ENCODE data around the gene P2RX7.

The P2RX7 gene

GRCh38 chr12:121137512-121137911 lies 4.8 kb downstream of the P2RX7 start:
- H3F3A ChIP-seq (ENCODE audit: insufficient read depth, low read length), result no peaks in the 10 kb centered on the region
- no peak overlapping the region for H3K4me2 ChIP-seq (ENCODE audit: low read length)
- no peaks in the 10 kb centered on the region for H3K9me2 ChIP-seq (ENCODE audit: low read depth, low read length)
- no peak overlapping the region for H2AFZ ChIP-seq (ENCODE audit: low read length)
- no peak overlapping the region for H3K9ac ChIP-seq (ENCODE audit: low read length)
- no peak overlapping the region for H3K27ac ChIP-seq (ENCODE audit: low read depth, low read length, poor library complexity, severe bottlenecking)
- no peaks in the 10 kb centered on the region for H3K79me2 ChIP-seq (ENCODE audit: insufficient read depth, low read length)
- no peaks in the 10 kb centered on the region; the same call in 1 of the 2 replicates for H3K36me3 ChIP-seq (ENCODE audit: insufficient read depth, low read length)
- TF ChIP-seq, protein P1, sequence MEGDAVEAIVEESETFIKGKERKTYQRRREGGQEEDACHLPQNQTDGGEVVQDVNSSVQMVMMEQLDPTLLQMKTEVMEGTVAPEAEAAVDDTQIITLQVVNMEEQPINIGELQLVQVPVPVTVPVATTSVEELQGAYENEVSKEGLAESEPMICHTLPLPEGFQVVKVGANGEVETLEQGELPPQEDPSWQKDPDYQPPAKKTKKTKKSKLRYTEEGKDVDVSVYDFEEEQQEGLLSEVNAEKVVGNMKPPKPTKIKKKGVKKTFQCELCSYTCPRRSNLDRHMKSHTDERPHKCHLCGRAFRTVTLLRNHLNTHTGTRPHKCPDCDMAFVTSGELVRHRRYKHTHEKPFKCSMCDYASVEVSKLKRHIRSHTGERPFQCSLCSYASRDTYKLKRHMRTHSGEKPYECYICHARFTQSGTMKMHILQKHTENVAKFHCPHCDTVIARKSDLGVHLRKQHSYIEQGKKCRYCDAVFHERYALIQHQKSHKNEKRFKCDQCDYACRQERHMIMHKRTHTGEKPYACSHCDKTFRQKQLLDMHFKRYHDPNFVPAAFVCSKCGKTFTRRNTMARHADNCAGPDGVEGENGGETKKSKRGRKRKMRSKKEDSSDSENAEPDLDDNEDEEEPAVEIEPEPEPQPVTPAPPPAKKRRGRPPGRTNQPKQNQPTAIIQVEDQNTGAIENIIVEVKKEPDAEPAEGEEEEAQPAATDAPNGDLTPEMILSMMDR (IDR thresholded peaks at IDR 0.05; ENCODE audit: low read length), result no peak
- TF ChIP-seq EZH2 (IDR thresholded peaks at IDR 0.05; ENCODE audit: borderline replicate concordance, low read length), result no peak
- no peaks in the 10 kb centered on the region for H4K20me1 ChIP-seq (ENCODE audit: insufficient read depth, low read length)
- no peak overlapping the region for H3K4me3 ChIP-seq (ENCODE audit: low read depth, low read length, poor library complexity, severe bottlenecking)
- H3K9me3 ChIP-seq (ENCODE audit: low read length), result no peaks in the 10 kb centered on the region
- H3K27me3 ChIP-seq (ENCODE audit: insufficient read depth, low read length), result no peaks in the 10 kb centered on the region; the same call in 1 of the 2 replicates
- H3K4me1 ChIP-seq (ENCODE audit: insufficient read depth, low read length, severe bottlenecking), result peaks cover 15% of the 10 kb centered on the region

DNA sequence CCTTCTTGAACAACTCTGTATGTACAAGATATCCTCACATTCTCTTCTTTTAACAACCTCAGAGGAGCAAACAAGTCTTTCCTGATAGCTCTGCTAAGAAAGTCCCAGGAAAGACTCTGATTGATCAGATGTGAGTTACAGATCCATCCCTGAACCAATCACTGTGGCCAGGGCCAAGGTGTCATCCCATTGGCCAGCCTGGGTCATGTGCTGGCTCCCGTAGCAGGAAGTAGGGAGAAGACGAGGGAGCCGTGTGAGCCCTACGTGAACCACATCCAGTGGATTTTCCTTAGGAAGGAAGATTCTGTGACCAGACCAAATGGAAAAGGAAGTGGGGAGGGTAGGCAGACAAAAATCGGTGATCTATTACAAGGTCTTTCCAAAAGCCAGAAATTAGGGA lies 5.6 kb downstream of the P2RX7 start:
- Histone ChIP-seq H3K36me3 (ENCODE audit: insufficient read depth, low read length) (no peaks in the 10 kb centered on the region; the same call in 1 of the 2 replicates), H3K4me3 (ENCODE audit: low read depth, low read length, poor library complexity, severe bottlenecking) (no peak overlapping the region), H2AFZ (ENCODE audit: low read length) (no peak overlapping the region), H3K9me3 (ENCODE audit: low read length) (no peaks in the 10 kb centered on the region), H3K4me2 (ENCODE audit: low read length) (no peak overlapping the region), H3K9me2 (ENCODE audit: low read depth, low read length) (no peaks in the 10 kb centered on the region), H3K4me1 (ENCODE audit: insufficient read depth, low read length, severe bottlenecking) (peaks cover 7% of the 10 kb centered on the region), H3K27me3 (ENCODE audit: insufficient read depth, low read length) (no peaks in the 10 kb centered on the region; the same call in 1 of the 2 replicates), H3K79me2 (ENCODE audit: insufficient read depth, low read length) (no peaks in the 10 kb centered on the region), H4K20me1 (ENCODE audit: insufficient read depth, low read length) (no peaks in the 10 kb centered on the region), H3K9ac (ENCODE audit: low read length) (no peak overlapping the region), H3F3A (ENCODE audit: insufficient read depth, low read length) (no peaks in the 10 kb centered on the region), H3K27ac (ENCODE audit: low read depth, low read length, poor library complexity, severe bottlenecking) (no peak overlapping the region)
- TF ChIP-seq EZH2 (IDR thresholded peaks at IDR 0.05; ENCODE audit: borderline replicate concordance, low read length), result no peak
- TF ChIP-seq, protein P1 (IDR thresholded peaks at IDR 0.05; ENCODE audit: low read length), result no peak

GRCh38 chr12:121139286-121139685 lies 6.6 kb downstream of the P2RX7 start:
- Histone ChIP-seq H3K9me2 (ENCODE audit: low read depth, low read length) (no peaks in the 10 kb centered on the region), H3K4me3 (ENCODE audit: low read depth, low read length, poor library complexity, severe bottlenecking) (no peak overlapping the region), H2AFZ (ENCODE audit: low read length) (no peak overlapping the region), H3K9me3 (ENCODE audit: low read length) (no peaks in the 10 kb centered on the region), H3K36me3 (ENCODE audit: insufficient read depth, low read length) (no peaks in the 10 kb centered on the region; the same call in 1 of the 2 replicates), H3F3A (ENCODE audit: insufficient read depth, low read length) (no peaks in the 10 kb centered on the region), H4K20me1 (ENCODE audit: insufficient read depth, low read length) (no peaks in the 10 kb centered on the region), H3K27ac (ENCODE audit: low read depth, low read length, poor library complexity, severe bottlenecking) (no peak overlapping the region), H3K79me2 (ENCODE audit: insufficient read depth, low read length) (no peaks in the 10 kb centered on the region), H3K27me3 (ENCODE audit: insufficient read depth, low read length) (no peaks in the 10 kb centered on the region; the same call in 1 of the 2 replicates), H3K9ac (ENCODE audit: low read length) (no peak overlapping the region), H3K4me2 (ENCODE audit: low read length) (no peak overlapping the region), H3K4me1 (ENCODE audit: insufficient read depth, low read length, severe bottlenecking) (peaks cover 7% of the 10 kb centered on the region)
- TF ChIP-seq, protein P1 (IDR thresholded peaks at IDR 0.05; ENCODE audit: low read length), result no peak
- no peak for TF ChIP-seq EZH2 (IDR thresholded peaks at IDR 0.05; ENCODE audit: borderline replicate concordance, low read length)

Data from OCI-LY1 (cell line).